WTC11 (cell line): ENCODE measurements around the gene DYNLRB1. TPM values are rescaled to one million over a fixed set of nuclear protein-coding genes. Genes with fewer than 3 reads are reported as not detected.
A peak's percentile ranks its signal among the peaks of the same experiment; 100 is the strongest.

ENCODE experiments used
- ATAC-seq: fragments of 200-7000 bp; cut with Tn5 transposase; 2 replicates; pipeline ENCODE4 v1.10.0; 2021; ENCODE audit warnings: mild to moderate bottlenecking, moderate library complexity
- CTCF ChIA-PET: fragments of 300-600 bp; sonication (Branson Sonifier 250); formaldehyde crosslinking; loops from one replicate; lab custom pipeline; 2021; ENCODE audit warnings: antibody characterized with exemption; lab: Charles Lee
- POLR2A ChIA-PET: fragments of 350-600 bp; sonication (Branson Sonifier 250); formaldehyde crosslinking; loops from one replicate; lab custom pipeline; 2021; ENCODE audit warnings: antibody characterized with exemption; lab: Charles Lee
- DNase-seq: peaks from one replicate; pipeline ENCODE4 v3.0.0; 2021; ENCODE audit warnings: low spot score
- H3K27ac Mint-ChIP-seq: 2 replicates; pipeline ENCODE4 v1.8.0; 2021; ENCODE audit warnings: mixed read lengths
- H3K27me3 Mint-ChIP-seq: 2 replicates; pipeline ENCODE4 v1.8.0; 2021; ENCODE audit warnings: low read depth, mild to moderate bottlenecking, moderate library complexity, mixed read lengths
- H3K36me3 Mint-ChIP-seq: 2 replicates; pipeline ENCODE4 v1.8.0; 2021; ENCODE audit warnings: mixed read lengths
- H3K4me1 Mint-ChIP-seq: 2 replicates; pipeline ENCODE4 v1.8.0; 2022; ENCODE audit warnings: mixed read lengths
- H3K4me3 Mint-ChIP-seq: 2 replicates; pipeline ENCODE4 v1.8.0; 2021; ENCODE audit warnings: mild to moderate bottlenecking, moderate library complexity, mixed read lengths
- H3K9me3 Mint-ChIP-seq: 2 replicates; pipeline ENCODE4 v1.8.0; 2021; ENCODE audit warnings: mixed read lengths
- CBFB ChIP-seq: sonication (generic); formaldehyde crosslinking; IDR thresholded peaks from 2 replicates; pipeline ENCODE4 v1.8.1; 2022; ENCODE audit warnings: mild to moderate bottlenecking, low read depth, missing genetic modification reagents
- EMX1 ChIP-seq: fragments of 250-450 bp; sonication (Bioruptor Pico); IDR thresholded peaks from 2 replicates; pipeline ENCODE4 v1.8.0; 2021; ENCODE audit warnings: mild to moderate bottlenecking
- OVOL2 ChIP-seq: fragments of 250-450 bp; sonication (Bioruptor Pico); IDR thresholded peaks from 2 replicates; pipeline ENCODE4 v1.9.0; 2021; ENCODE audit warnings: mild to moderate bottlenecking, borderline replicate concordance
- RORB ChIP-seq: fragments of 250-450 bp; sonication (Bioruptor Pico); IDR thresholded peaks from 2 replicates; pipeline ENCODE4 v1.9.0; 2021; ENCODE audit warnings: mild to moderate bottlenecking
- TCF7 ChIP-seq: sonication (generic); formaldehyde crosslinking; IDR thresholded peaks from 2 replicates; pipeline ENCODE4 v1.8.0; 2022; ENCODE audit warnings: mild to moderate bottlenecking, low read depth, missing genetic modification reagents, moderate library complexity
- ZBTB21 ChIP-seq: sonication (generic); formaldehyde crosslinking; IDR thresholded peaks from 2 replicates; pipeline ENCODE4 v1.8.1; 2023; ENCODE audit warnings: mild to moderate bottlenecking, missing genetic modification reagents, borderline replicate concordance
- ZNF232 ChIP-seq: sonication (generic); formaldehyde crosslinking; IDR thresholded peaks from 2 replicates; pipeline ENCODE4 v1.8.0; 2022; ENCODE audit warnings: mild to moderate bottlenecking, missing genetic modification reagents
- ZNF416 ChIP-seq: fragments of 250-450 bp; sonication (Bioruptor Pico); IDR thresholded peaks from 2 replicates; pipeline ENCODE4 v1.9.0; 2021; ENCODE audit warnings: mild to moderate bottlenecking, inconsistent platforms
- total RNA-seq: library from RNA; stranded (reverse); gene quantifications from 3 replicates; pipeline ENCODE4 v1.2.3, GENCODE V29; 2021
- TF ChIP-seq, protein P1 (sequence below): sonication (generic); formaldehyde crosslinking; conservative IDR thresholded peaks from 2 replicates; pipeline ENCODE4 v1.8.1; 2022; ENCODE audit warnings: mild to moderate bottlenecking, missing genetic modification reagents
- TF ChIP-seq, protein P2 (sequence below): sonication (generic); formaldehyde crosslinking; IDR thresholded peaks from 2 replicates; pipeline ENCODE4 v1.8.0; 2022; ENCODE audit warnings: mild to moderate bottlenecking, missing genetic modification reagents
- TF ChIP-seq, protein P3 (sequence below): sonication (generic); formaldehyde crosslinking; IDR thresholded peaks from 2 replicates; pipeline ENCODE4 v1.8.0; 2022; ENCODE audit warnings: missing genetic modification reagents
- TF ChIP-seq, protein P4 (sequence below): sonication (generic); formaldehyde crosslinking; IDR thresholded peaks from 2 replicates; pipeline ENCODE4 v1.8.0; 2023; ENCODE audit warnings: missing genetic modification reagents, mild to moderate bottlenecking, borderline replicate concordance
- TF ChIP-seq, protein P5 (sequence below): sonication (generic); formaldehyde crosslinking; IDR thresholded peaks from 2 replicates; pipeline ENCODE4 v1.8.1; 2023; ENCODE audit warnings: mild to moderate bottlenecking, missing genetic modification reagents
- TF ChIP-seq, protein P6 (sequence below): sonication (generic); formaldehyde crosslinking; IDR thresholded peaks from 2 replicates; pipeline ENCODE4 v1.8.1; 2023; ENCODE audit warnings: mild to moderate bottlenecking, missing genetic modification reagents
- TF ChIP-seq, protein P7 (sequence below): sonication (generic); formaldehyde crosslinking; IDR thresholded peaks from 2 replicates; pipeline ENCODE4 v1.8.1; 2023; ENCODE audit warnings: mild to moderate bottlenecking, missing genetic modification reagents, moderate library complexity

DYNLRB1 gene
- total RNA-seq, 1 experiment from 2014 or later, result 99.3 TPM

DNA sequence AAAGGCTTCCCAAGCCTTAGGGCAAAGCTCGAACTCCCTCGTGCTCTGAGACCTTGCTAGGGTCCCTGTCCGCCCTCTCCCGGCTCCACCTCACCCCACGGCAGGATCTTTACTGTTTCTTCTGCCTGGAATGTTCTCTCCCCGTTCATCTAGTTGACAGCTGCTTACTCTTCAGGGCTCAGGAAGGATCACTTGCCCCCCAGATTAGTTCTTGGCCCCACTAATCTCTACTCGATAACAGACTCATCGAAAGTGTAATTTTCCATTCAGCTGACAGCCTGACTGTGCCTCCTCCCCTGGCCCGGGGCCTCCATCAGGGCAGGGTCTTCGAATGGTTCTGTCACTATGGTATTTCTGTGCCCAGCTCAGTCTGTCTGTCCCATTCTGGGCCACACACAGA lies 45.4 kb downstream of the DYNLRB1 start (continued):
- TF ChIP-seq, protein P1, sequence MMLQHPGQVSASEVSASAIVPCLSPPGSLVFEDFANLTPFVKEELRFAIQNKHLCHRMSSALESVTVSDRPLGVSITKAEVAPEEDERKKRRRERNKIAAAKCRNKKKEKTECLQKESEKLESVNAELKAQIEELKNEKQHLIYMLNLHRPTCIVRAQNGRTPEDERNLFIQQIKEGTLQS (CRISPR knock-in tag), result no peak
- TF ChIP-seq RORB (CRISPR knock-in tag), result no peak
- TF ChIP-seq TCF7 (CRISPR knock-in tag), result no peak

DNA sequence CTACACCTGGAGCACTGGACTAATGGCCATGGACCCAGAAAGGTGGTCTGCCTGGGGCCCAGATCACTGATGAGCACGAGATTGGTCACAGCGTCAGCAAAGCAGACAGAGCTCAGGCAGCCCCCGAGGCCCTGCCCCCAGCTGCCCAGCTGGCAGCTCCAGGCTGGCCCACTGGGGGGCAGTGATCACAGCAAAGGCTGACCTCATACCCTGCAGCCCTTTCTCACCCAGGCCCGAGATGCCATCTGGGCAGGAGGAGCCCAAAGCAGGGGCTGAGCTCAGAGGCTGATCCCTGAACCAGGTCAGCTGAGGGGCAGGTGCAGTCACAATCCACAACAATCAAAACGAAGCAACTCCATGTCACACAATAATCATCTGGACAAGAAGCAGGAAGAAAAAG lies 46.4 kb downstream of the DYNLRB1 start:
- H3K27ac Mint-ChIP-seq, result peak overlapping the region; percentile 93
- H3K4me3 Mint-ChIP-seq, result no peak overlapping the region
- ChIA-PET CTCF (interaction anchor here (1.0 to 2.6 kb wide), 16 partner anchors 8 to 371 kb away, joined by 3 to 50 read pairs (median 5); partner anchors contain the start of genes ITCH, PIGU and TP53INP2), POLR2A (interaction anchor here (1.5 kb wide), 1 partner anchor 149 kb away, joined by 3 read pairs; no protein-coding TSS in a partner anchor)
- ATAC-seq (peak; percentile 30), DNase-seq (peak; percentile 53)
- H3K9me3 Mint-ChIP-seq, result no peaks in the 10 kb centered on the region
- H3K4me1 Mint-ChIP-seq, result peaks cover 7% of the 10 kb centered on the region
- peaks cover 4% of the 10 kb centered on the region; the same call in 1 of the 2 replicates for H3K27me3 Mint-ChIP-seq
- no peaks in the 10 kb centered on the region; the same call in 1 of the 2 replicates for H3K36me3 Mint-ChIP-seq
- TF ChIP-seq ZNF232, result no peak
- TF ChIP-seq, protein P2, sequence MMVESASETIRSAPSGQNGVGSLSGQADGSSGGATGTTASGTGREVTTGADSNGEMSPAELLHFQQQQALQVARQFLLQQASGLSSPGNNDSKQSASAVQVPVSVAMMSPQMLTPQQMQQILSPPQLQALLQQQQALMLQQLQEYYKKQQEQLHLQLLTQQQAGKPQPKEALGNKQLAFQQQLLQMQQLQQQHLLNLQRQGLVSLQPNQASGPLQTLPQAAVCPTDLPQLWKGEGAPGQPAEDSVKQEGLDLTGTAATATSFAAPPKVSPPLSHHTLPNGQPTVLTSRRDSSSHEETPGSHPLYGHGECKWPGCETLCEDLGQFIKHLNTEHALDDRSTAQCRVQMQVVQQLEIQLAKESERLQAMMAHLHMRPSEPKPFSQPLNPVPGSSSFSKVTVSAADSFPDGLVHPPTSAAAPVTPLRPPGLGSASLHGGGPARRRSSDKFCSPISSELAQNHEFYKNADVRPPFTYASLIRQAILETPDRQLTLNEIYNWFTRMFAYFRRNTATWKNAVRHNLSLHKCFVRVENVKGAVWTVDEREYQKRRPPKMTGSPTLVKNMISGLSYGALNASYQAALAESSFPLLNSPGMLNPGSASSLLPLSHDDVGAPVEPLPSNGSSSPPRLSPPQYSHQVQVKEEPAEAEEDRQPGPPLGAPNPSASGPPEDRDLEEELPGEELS (CRISPR knock-in tag), result no peak
- TF ChIP-seq, protein P3, sequence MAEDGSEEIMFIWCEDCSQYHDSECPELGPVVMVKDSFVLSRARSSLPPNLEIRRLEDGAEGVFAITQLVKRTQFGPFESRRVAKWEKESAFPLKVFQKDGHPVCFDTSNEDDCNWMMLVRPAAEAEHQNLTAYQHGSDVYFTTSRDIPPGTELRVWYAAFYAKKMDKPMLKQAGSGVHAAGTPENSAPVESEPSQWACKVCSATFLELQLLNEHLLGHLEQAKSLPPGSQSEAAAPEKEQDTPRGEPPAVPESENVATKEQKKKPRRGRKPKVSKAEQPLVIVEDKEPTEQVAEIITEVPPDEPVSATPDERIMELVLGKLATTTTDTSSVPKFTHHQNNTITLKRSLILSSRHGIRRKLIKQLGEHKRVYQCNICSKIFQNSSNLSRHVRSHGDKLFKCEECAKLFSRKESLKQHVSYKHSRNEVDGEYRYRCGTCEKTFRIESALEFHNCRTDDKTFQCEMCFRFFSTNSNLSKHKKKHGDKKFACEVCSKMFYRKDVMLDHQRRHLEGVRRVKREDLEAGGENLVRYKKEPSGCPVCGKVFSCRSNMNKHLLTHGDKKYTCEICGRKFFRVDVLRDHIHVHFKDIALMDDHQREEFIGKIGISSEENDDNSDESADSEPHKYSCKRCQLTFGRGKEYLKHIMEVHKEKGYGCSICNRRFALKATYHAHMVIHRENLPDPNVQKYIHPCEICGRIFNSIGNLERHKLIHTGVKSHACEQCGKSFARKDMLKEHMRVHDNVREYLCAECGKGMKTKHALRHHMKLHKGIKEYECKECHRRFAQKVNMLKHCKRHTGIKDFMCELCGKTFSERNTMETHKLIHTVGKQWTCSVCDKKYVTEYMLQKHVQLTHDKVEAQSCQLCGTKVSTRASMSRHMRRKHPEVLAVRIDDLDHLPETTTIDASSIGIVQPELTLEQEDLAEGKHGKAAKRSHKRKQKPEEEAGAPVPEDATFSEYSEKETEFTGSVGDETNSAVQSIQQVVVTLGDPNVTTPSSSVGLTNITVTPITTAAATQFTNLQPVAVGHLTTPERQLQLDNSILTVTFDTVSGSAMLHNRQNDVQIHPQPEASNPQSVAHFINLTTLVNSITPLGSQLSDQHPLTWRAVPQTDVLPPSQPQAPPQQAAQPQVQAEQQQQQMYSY (CRISPR knock-in tag), result no peak
- no peak for TF ChIP-seq CBFB (CRISPR knock-in tag)
- TF ChIP-seq ZBTB21 (CRISPR knock-in tag), result no peak
- no peak for TF ChIP-seq ZNF416 (CRISPR knock-in tag)
- no peak for TF ChIP-seq EMX1
- TF ChIP-seq OVOL2, result no peak
- TF ChIP-seq, protein P4, sequence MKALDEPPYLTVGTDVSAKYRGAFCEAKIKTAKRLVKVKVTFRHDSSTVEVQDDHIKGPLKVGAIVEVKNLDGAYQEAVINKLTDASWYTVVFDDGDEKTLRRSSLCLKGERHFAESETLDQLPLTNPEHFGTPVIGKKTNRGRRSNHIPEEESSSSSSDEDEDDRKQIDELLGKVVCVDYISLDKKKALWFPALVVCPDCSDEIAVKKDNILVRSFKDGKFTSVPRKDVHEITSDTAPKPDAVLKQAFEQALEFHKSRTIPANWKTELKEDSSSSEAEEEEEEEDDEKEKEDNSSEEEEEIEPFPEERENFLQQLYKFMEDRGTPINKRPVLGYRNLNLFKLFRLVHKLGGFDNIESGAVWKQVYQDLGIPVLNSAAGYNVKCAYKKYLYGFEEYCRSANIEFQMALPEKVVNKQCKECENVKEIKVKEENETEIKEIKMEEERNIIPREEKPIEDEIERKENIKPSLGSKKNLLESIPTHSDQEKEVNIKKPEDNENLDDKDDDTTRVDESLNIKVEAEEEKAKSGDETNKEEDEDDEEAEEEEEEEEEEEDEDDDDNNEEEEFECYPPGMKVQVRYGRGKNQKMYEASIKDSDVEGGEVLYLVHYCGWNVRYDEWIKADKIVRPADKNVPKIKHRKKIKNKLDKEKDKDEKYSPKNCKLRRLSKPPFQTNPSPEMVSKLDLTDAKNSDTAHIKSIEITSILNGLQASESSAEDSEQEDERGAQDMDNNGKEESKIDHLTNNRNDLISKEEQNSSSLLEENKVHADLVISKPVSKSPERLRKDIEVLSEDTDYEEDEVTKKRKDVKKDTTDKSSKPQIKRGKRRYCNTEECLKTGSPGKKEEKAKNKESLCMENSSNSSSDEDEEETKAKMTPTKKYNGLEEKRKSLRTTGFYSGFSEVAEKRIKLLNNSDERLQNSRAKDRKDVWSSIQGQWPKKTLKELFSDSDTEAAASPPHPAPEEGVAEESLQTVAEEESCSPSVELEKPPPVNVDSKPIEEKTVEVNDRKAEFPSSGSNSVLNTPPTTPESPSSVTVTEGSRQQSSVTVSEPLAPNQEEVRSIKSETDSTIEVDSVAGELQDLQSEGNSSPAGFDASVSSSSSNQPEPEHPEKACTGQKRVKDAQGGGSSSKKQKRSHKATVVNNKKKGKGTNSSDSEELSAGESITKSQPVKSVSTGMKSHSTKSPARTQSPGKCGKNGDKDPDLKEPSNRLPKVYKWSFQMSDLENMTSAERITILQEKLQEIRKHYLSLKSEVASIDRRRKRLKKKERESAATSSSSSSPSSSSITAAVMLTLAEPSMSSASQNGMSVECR (CRISPR knock-in tag), result no peak
- TF ChIP-seq, protein P5, sequence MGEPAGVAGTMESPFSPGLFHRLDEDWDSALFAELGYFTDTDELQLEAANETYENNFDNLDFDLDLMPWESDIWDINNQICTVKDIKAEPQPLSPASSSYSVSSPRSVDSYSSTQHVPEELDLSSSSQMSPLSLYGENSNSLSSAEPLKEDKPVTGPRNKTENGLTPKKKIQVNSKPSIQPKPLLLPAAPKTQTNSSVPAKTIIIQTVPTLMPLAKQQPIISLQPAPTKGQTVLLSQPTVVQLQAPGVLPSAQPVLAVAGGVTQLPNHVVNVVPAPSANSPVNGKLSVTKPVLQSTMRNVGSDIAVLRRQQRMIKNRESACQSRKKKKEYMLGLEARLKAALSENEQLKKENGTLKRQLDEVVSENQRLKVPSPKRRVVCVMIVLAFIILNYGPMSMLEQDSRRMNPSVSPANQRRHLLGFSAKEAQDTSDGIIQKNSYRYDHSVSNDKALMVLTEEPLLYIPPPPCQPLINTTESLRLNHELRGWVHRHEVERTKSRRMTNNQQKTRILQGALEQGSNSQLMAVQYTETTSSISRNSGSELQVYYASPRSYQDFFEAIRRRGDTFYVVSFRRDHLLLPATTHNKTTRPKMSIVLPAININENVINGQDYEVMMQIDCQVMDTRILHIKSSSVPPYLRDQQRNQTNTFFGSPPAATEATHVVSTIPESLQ (CRISPR knock-in tag), result no peak
- TF ChIP-seq, protein P6, sequence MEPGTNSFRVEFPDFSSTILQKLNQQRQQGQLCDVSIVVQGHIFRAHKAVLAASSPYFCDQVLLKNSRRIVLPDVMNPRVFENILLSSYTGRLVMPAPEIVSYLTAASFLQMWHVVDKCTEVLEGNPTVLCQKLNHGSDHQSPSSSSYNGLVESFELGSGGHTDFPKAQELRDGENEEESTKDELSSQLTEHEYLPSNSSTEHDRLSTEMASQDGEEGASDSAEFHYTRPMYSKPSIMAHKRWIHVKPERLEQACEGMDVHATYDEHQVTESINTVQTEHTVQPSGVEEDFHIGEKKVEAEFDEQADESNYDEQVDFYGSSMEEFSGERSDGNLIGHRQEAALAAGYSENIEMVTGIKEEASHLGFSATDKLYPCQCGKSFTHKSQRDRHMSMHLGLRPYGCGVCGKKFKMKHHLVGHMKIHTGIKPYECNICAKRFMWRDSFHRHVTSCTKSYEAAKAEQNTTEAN (CRISPR knock-in tag), result no peak
- TF ChIP-seq, protein P7, sequence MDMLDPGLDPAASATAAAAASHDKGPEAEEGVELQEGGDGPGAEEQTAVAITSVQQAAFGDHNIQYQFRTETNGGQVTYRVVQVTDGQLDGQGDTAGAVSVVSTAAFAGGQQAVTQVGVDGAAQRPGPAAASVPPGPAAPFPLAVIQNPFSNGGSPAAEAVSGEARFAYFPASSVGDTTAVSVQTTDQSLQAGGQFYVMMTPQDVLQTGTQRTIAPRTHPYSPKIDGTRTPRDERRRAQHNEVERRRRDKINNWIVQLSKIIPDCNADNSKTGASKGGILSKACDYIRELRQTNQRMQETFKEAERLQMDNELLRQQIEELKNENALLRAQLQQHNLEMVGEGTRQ, result no peak
